ENCODE data around the gene LDLR.
A peak's percentile ranks its signal among the peaks of the same experiment; 100 is the strongest.

Gene LDLR
- 138 to 171 reads per million in 2 experiments for total RNA-seq

DNA sequence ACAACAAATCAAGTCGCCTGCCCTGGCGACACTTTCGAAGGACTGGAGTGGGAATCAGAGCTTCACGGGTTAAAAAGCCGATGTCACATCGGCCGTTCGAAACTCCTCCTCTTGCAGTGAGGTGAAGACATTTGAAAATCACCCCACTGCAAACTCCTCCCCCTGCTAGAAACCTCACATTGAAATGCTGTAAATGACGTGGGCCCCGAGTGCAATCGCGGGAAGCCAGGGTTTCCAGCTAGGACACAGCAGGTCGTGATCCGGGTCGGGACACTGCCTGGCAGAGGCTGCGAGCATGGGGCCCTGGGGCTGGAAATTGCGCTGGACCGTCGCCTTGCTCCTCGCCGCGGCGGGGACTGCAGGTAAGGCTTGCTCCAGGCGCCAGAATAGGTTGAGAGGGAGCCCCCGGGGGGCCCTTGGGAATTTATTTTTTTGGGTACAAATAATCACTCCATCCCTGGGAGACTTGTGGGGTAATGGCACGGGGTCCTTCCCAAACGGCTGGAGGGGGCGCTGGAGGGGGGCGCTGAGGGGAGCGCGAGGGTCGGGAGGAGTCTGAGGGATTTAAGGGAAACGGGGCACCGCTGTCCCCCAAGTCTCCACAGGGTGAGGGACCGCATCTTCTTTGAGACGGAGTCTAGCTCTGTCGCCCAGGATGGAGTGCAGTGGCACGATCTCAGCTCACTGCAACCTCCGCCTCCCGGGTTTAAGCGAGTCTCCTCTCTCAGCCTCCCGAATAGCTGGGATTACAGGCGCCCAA is at the start of gene LDLR:
TSS of gene LDLR (plus strand) at position 210 of the 760 bp plus-strand sequence. CDS start at position 296, 86 bp downstream.
- peak; percentile 71 for DNase-seq (ENCODE audit: low read depth)

DNA sequence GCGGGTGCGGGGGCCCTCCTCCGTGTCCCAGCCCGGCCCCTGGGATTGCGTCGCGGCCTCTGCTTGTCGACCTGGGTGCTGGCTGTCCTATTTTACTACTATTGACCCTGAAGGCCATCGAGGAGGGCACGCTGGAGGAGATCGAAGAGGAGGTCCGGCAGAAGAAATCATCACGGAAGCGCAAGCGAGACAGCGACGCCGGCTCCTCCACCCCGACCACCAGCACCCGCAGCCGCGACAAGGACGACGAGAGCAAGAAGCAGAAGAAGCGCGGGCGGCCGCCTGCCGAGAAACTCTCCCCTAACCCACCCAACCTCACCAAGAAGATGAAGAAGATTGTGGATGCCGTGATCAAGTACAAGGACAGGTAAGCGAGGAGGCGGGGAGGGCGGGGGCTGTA is 48.1 kb upstream of the LDLR start:
- DNase-seq (ENCODE audit: low read depth) = no peak

DNA sequence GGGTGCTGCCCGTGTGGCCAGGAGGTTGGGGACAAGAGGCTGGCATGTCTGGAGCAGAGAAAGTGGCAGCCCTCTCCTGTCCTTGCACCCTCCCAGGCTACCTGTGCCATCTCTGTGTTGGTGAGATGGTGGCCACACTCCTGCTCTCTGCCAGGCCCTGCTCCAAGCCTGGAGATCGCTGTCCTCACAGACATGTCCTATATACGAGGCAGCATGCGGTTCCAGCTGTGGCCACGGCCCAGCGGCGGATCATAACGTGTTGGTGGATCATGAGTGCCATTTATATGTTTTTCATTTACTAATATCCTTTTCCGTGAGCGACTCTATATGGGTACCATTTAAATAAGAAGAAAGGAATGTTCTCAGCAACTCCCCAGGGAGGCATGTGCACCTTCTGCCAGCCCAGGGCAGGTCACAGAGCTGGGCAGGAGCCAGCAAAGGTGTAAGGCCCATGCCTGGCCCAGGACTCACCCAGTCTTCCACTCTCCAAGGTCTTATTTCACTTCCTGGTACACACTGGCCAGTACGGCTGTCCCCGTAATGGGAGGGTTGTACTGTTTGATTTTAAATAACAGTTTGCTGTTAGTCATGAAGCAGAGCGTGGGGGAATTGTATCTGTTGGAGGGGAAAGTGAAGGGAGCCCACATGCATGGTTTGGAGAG is 47.2 kb upstream of the LDLR start:
- DNase-seq (ENCODE audit: low read depth) = no peak

- DNase-seq (ENCODE audit: low read depth) = no peak
Measured at GRCh38 chr19:11044431-11044830, 44.8 kb upstream of the LDLR start.

- DNase-seq (ENCODE audit: low read depth) = no peak
Measured at GRCh38 chr19:11045536-11045935, 43.7 kb upstream of the LDLR start.

GRCh38 chr19:11046605-11047354 is 42.5 kb upstream of the LDLR start:
- no peak for DNase-seq (ENCODE audit: low read depth)

DNA sequence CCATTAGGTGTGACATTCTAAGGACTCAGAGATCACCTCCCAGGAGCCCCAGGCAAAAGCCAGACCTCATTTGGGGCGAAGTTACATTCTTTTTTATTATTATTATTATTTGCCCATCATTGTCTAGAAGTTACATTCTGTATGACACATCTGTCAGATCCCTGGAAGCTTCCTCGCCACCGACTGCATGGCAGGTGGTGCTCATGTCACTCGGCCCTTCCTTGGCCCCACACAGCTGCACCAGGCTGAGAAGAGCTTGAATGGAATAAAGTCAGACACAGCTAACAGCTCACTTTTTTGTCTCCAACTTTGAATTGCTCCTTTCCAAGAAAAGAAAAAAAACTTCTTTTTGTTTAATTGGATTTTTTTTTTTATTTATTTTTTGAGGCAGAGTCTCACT is 41.4 kb upstream of the LDLR start:
- DNase-seq (ENCODE audit: low read depth) = no peak

- no peak for DNase-seq (ENCODE audit: low read depth)
Measured at GRCh38 chr19:11050323-11051114, 38.7 kb upstream of the LDLR start.

GRCh38 chr19:11053817-11054195 is 35.5 kb upstream of the LDLR start:
- no peak for DNase-seq (ENCODE audit: low read depth)

- no peak for DNase-seq (ENCODE audit: low read depth)
Measured at GRCh38 chr19:11054200-11054599, 35.1 kb upstream of the LDLR start.

DNA sequence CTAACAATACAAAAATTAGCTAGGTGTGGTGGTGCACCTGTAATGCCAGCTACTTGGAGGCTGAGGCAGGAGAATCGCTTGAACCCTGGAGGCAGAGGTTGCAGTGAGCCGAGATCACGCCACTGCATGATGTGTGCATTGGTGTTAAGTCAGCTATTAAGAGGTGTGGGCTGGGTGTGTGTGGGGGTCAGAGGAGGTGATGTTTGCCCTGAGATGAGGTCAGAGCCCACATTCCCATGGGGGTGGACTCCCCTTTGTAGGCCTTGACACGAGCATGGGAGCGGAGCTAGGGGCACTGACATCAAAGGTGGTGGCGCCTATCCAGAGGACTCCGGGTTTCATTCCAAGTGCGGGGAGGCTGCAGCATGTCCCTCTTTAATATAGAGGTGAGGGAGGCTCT is 34.6 kb upstream of the LDLR start:
- DNase-seq (ENCODE audit: low read depth) = no peak

DNA sequence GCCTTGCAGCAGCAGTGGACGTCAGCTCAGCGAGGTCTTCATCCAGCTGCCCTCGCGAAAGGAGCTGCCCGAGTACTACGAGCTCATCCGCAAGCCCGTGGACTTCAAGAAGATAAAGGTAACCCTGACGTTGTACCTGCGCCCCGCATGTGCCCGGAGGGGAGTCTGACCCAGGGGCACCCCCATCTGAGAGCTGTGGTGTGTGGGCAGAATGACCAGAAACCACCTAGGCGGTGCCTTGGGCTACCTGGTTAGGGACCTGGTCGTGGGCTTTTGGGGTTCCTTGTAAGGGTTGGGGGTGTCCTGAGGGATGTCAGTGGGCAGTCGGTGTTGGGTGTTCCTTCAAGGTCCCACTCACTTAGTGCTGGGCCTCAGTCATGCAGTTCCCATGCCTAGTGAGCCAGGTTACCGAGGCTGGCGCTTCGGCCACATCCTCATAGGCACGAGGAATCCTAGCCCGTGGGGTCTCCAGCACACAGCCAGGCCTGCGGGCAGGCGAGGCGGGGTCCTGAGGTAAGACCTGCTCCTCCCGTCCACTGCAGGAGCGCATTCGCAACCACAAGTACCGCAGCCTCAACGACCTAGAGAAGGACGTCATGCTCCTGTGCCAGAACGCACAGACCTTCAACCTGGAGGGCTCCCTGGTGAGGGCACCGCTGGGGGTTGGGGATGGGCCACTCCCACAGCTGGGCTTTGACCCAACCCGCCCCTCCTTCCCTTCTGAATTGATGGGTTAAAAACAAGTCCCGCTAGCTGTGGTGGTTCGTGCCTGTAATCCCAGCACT is 30.8 kb upstream of the LDLR start:
- DNase-seq (ENCODE audit: low read depth) = no peak

- no peak for DNase-seq (ENCODE audit: low read depth)
Measured at GRCh38 chr19:11059511-11060358, 29.5 kb upstream of the LDLR start.

DNA sequence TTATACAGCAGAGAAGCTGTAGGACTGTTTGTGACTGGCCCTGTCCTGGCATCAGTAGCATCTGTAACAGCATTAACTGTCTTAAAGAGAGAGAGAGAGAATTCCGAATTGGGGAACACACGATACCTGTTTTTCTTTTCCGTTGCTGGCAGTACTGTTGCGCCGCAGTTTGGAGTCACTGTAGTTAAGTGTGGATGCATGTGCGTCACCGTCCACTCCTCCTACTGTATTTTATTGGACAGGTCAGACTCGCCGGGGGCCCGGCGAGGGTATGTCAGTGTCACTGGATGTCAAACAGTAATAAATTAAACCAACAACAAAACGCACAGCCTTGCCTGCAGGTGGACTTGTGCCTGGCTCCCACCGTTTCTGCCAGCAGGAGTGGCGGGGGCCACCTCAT is 27.3 kb upstream of the LDLR start:
- no peak for DNase-seq (ENCODE audit: low read depth)

DNA sequence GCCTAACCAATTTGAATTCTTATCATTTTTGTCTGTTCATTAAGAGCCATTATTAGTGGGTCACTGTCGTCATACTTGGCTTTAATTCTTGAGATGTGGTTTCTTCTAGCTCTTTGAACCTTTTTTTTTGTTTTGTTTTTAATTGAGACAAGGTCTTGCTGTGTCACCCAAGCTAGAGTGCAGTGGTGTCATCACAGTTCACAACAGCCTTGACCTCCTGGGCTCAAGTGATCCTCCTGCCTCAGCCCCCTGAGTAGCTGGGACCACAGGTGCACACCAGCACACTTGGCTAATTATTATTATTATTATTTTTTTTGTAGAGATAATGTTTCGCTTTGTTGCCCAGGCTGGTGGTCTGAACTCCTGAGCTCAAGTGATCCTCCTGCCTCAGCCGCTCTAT is 25.8 kb upstream of the LDLR start:
- DNase-seq (ENCODE audit: low read depth) = no peak

DNA sequence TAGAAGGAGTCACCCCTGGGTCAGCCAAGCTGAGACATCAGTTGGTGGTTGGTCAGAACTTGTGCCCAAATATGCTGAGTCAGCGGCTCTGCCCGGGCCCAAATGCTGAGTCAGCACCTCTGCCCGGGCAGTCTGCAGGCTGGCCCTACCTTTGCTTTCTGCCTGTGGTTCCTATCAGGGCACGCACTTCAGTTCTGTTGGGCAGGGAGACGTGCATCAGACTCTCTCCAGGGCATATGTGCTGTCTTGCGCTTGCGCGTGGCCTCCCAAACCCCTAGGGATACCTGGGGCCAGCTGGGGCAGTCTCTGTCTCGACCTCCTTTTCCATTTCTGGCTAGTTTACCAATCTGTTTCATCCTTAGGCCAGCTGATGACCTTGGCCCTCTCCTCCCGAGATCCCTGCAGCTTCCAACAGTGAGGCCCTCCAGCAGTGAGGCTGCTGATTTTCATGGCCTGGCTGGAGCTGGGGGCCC is 24.4 kb upstream of the LDLR start:
- DNase-seq (ENCODE audit: low read depth) = no peak

DNA sequence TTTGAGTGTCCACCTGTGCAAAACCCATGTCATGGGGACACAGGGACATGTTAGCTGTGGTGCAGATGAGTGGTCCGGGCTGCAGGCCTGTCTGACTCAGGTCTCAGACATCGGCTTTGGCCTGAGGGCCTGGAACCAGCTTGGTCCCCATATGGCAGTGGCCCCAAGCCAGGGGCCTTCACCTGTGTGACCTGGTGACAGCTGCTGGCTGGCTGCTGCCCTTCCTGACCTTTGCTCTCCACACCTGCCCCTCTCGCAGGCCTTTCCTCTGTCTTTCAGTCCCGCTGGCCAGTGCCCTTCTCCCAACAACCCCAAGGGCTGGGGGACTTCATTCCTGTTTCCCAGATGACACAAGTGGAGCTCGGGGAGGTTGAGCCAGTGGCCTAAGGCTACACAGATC is 22.9 kb upstream of the LDLR start:
- DNase-seq (ENCODE audit: low read depth) = no peak

- DNase-seq (ENCODE audit: low read depth) = no peak
Measured at GRCh38 chr19:11067356-11068113, 21.7 kb upstream of the LDLR start.

- DNase-seq (ENCODE audit: low read depth) = no peak
Measured at GRCh38 chr19:11069561-11069960, 19.7 kb upstream of the LDLR start.

Data from T follicular helper cell (primary cell).